ENCODE results near the gene DEAF1. TPM values are rescaled to one million over a fixed set of nuclear protein-coding genes. Genes with fewer than 3 reads are reported as not detected.

Gene DEAF1
- total and polyA plus RNA-seq, 9 of the 15 experiments (the other 6 are each of a cell fraction or from before 2014, with no cell fraction given): 2.0 to 69.1 (median 26.8) TPM

GRCh38 chr11:695538-696248, 671 bp upstream of the DEAF1 start, which contains the start of gene TMEM80 (continued):
- TF ChIP-seq ATF6 (CRISPR knock-in tag; IDR thresholded peaks at IDR 0.05) (0 out of 2 replicates have a peak, but pooled peaks have one; percentile 16), LCOR (CRISPR knock-in tag; IDR thresholded peaks at IDR 0.05) (no peak), HMGXB4 (CRISPR knock-in tag; IDR thresholded peaks at IDR 0.05) (0 out of 2 replicates have a peak, but pooled peaks have one; percentile 65), CCNT2 (IDR thresholded peaks at IDR 0.05; ENCODE audit: borderline replicate concordance, extremely low read depth, insufficient read length, low read depth, low read length) (peak; percentile 72), FOXA1 (IDR thresholded peaks at IDR 0.05; ENCODE audit: borderline replicate concordance) (no peak), STAT6 (CRISPR knock-in tag; IDR thresholded peaks at IDR 0.05) (no peak), ZSCAN29 (IDR thresholded peaks at IDR 0.05) (0 out of 2 replicates have a peak, but pooled peaks have one; percentile 25), RBM17 (IDR thresholded peaks at IDR 0.05; ENCODE audit: borderline replicate concordance, low read depth, low read length) (no peak), BCLAF1 (IDR thresholded peaks at IDR 0.05; ENCODE audit: borderline replicate concordance in 1 of 2, control insufficient read depth in 1 of 2, low read depth in 2 of 2, low read length in 1 of 2) (no peak), RBM22 (IDR thresholded peaks at IDR 0.05; ENCODE audit: low read depth, low read length, poor library complexity, severe bottlenecking) (peak; percentile 56), ZNF584 (CRISPR knock-in tag; IDR thresholded peaks at IDR 0.05; ENCODE audit: low read depth) (no peak), UBTF (IDR thresholded peaks at IDR 0.05; ENCODE audit: borderline replicate concordance in 1 of 2, low read depth in 2 of 2, low read length in 2 of 2) (peak; percentile 16 to 46; a peak in 1 of 4 replicates), CXXC5 (CRISPR knock-in tag; IDR thresholded peaks at IDR 0.05) (peak; percentile 73)
